Hematopoietic multipotent progenitor cell treated with erythropoietin and hydrocortisone succinate and interleukin-3 and kit ligand, for 8 days (in vitro differentiated cells): ENCODE results near the gene TPD52L1.

ENCODE experiments used
- DNase-seq: peaks from one replicate; pipeline ENCODE4 v3.0.0-alpha.2; 2015

The TPD52L1 gene

GRCh38 chr6:125215252-125215819 lies 61.8 kb downstream of the TPD52L1 start:
- no peak for DNase-seq

GRCh38 chr6:125216015-125216414 lies 62.4 kb downstream of the TPD52L1 start:
- DNase-seq = no peak

DNA sequence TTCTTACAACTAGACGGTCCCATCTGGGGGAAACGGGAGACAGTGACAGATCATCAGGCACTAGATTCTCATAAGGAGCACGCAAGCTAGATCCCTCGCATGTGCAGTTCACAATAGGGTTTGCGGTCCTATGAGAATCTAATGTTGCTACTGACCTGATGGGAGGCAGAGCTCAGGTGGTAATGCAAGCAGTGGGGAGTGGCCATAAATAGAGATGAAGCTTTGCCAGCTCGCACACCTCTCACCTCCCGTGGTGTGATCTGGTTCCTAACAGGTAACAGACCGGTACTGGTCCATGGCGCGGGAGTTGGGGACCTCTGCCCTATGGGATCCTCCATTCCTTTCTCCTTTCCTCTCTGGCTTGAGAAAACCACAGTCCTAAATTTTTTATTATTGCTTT lies 63.8 kb downstream of the TPD52L1 start:
- no peak for DNase-seq

DNA sequence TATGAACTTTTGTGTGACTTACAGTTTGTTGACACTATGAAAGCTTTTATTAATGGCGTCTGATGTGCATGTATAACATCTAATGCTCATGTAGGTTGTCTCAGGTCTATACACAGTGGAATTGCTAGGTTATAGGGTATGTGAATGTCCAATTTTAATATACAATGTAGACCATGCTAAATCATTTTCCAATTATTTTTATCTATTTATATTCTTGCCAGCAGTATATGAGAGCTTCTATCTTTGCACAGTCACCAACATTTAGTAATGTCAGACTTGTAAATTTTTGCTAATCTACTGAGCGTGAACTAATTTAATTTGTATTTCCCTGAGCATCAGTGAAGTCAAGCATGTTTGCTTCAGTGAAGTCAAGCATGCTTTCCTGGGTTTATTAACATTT lies 64.4 kb downstream of the TPD52L1 start:
- DNase-seq = no peak

DNA sequence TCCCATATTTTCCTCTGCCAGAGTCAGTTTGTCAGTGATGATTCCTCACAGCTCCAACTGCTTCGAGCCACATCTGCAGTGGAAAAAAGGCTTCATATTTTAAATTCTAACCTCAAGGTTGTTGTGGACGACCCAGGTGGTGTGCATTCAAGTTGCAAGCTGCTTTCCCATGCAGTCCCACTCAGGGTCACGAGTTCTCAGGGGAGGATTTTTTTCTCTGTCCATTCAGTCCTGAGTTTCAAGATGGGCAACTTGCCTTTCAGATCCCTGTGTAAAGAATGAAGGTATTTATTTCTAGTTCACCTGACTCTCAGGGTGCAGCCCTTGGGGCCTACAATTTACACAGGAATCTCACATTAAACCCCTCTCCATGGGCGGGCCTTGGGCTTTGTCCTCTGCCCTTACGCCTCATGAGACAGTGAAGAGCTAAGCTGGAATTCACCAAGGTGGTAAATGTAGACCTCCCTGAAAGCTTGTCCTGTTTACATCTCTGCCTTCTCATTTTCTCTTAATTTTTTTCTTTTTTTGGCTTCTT lies 65.9 kb downstream of the TPD52L1 start:
- DNase-seq = no peak

- DNase-seq = no peak
These were observed 67.1 kb downstream of the TPD52L1 start for GRCh38 chr6:125220712-125221111.

DNA sequence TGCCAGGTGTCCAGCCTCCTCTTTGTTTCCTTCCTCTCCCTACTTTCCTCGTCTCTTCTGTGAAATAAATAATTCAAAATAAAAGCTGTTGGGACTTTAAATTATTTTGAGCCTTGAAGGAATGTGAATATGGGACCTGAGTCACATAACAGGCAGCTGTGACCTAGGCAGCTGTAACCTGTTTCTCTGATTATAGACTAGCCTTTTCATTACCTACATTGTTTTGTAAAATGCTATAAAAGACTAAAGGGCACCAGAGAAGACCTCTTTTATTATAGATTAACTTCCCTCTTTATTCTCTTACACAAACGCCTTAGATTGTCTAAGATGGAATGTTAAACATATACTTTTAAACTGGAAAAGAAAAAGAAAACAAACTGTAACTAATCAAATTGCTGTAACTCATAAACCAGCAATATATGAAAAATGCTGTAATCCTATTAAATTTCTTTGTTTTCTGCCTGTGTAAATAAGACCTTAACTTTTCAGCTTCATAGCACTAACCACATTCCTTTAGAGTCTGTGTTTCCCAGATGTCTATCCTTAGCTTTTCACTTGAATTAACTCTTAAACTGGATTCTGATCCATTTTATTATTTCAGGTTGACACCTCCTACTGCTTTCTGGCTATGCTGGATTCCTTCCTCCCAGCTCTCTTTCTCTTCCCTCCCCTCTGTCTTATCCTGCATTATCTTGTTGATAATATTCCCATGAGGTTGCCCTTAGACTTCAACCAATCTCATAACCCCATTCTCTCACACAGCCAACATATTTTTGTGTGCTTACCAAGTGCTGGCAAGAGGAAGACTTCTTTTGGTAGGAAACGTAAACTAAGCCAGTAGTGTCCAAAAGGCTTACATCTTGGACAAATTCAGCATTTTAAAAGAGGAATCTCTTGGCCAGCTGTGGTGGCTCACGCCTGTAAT lies 69.2 kb downstream of the TPD52L1 start:
- no peak for DNase-seq

DNA sequence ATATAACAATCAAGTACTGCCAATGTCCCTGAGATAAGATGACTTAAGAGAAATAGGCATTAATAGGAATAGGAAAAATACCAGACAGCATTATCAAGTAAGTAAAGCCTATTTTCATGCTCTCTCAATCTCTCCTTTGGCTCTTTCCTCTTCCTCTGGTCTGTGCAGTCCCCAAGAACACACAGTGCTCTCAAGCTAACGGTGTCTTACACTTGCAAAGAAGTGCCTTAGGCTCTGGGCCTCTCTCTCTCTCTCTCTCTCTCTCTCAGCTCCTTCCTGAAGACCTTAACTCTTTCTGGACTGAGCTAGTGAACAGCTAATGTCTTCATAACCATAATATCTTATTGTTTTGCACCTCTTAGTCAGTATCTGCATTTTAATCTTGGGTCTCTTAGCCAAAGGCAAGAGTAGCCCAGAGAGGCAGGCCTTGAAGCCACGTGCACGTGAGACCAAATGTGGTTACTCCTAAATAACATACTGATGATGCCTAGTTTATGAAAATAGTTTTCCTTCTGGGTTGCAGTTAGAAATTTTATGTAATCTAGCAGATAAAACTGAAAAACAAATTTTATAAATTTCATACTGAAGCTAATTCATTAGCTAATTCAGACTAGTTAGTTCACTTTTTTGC lies 70.8 kb downstream of the TPD52L1 start:
- no peak for DNase-seq

DNA sequence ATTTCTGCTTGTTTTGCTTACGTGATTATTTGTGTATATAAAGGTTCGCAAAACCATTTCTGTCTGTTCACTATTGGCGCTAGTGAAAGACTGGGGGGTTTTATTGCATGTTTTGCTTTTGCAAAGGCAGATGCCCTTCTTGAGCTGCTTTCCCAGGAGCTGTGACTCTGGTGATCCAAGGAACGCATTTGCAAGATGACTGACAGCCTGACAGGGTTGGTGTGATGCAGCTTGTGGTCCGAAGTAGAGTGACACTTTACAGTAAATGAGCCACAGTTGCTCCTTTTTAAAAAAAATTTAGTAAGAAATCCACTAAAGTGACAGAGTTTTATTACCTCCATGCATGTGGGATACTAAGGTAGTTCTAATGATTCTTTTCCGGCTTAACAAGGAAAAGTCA lies 73.7 kb downstream of the TPD52L1 start:
- DNase-seq = no peak

DNA sequence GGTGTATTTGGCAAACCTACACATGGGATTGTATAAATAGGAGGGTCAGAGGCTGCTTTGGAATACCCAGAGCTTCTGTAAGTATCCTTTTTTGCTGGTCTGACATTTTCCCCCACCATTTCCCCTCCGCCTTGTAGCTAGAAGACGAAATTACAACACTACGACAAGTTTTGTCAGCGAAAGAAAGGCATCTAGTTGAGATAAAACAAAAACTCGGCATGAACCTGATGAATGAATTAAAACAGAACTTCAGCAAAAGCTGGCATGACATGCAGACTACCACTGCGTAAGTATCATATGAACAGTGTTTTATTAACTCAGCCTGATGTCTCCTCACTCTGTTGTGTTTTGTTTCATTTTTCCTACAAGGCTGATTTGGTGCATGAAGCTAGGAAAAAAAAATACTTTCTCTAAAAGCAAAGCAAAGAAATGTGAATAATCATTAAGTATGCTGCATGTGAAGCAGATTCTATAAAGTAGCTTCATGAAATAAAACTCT lies 75.5 kb downstream of the TPD52L1 start:
- no peak for DNase-seq

GRCh38 chr6:125230674-125231073 lies 77.1 kb downstream of the TPD52L1 start:
- no peak for DNase-seq

GRCh38 chr6:125231133-125231532 lies 77.6 kb downstream of the TPD52L1 start:
- DNase-seq = no peak

DNA sequence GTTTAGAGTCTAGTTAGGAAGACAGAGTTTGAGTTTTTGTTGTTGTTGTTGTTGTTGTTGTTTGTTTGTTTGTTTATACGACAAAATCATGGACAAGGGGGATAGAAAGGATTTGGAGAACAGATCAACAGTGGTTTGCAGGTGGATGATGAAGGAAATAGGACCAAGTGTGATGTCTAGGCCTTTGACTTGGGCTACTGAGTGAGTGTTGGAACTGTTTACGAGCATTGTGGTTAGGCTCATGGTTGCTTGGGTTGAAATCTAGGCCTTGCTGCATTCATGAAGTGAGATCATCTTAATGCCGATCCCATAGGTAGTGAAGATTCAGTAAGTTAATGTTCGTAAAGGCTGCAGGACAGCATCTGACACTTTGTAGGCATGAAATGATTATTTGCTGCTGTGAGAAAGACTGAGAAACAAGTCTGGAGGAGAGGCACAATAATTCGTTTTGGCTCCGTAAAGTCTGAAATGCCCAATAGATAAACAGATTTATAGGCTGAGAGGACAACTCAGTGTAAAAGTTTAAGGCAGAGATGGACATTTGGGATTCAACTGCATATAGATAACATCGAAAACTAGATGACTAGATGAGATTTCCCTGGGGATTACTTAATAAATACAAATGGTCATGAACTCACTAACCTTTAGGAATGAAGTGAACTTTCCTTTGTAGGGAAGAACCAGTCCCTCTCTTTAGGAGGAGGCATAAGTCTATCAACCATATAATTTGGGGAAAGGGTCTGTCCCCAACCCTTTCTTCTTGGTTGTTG lies 78.2 kb downstream of the TPD52L1 start:
- DNase-seq = no peak

DNA sequence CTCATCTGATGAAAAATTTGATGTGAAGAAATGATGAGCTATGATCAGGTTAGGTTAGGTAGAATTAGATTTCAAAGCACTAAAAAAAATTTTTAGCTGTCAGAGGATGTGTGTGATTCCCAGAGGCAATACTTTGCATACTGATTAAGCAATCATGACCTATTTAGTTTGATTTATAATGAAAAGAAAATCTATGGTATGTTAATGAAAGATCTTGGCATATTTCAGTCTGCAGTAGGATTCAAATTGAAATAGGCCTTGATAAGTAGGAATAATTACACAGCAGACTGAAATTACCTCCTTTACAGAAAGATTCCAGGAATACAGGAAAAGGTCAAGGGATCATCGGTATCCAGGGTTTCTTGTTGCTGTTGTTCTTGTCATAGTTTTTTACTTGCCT lies 78.9 kb downstream of the TPD52L1 start:
- DNase-seq = no peak

GRCh38 chr6:125233202-125233601 lies 79.6 kb downstream of the TPD52L1 start:
- no peak for DNase-seq

DNA sequence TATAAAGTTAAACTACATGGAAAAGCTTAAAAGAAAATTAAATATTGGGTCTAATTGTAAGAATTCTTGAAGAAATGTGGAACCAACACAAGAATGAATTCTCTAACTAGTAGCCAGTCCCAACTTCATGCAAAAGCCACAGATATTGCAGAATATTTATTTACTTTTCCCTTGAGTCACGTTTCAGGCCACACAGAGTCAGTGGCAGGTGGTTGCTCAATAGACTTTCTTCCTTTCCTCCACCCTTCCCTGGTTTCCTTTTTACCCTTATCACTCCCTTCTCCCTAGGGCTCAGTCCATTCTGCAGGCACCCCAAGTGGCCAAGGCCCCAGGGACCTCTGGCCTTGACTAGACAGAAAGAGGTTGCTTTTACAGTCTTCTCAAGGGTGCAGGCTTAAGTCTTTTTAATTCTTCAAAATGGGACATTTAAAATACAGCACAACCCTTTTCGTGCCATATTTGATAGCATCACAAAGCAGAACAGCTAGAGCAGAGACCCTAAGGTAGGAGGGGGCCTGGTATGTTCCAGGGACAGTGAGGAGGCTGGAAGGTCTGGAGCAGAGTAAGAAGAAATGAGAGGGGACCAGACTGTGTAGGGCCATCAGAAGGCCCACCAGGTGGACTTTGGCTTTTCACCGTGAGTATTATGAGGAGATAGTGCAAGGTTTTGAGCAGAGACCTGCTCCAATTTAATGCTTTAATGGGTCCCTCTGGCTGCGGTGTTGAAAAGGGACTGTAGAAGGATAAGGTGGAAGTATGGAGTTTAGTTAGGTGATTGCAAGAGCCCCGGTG lies 83.2 kb downstream of the TPD52L1 start:
- DNase-seq = no peak

- DNase-seq = no peak
These were observed 84.2 kb downstream of the TPD52L1 start for GRCh38 chr6:125237764-125238163.

DNA sequence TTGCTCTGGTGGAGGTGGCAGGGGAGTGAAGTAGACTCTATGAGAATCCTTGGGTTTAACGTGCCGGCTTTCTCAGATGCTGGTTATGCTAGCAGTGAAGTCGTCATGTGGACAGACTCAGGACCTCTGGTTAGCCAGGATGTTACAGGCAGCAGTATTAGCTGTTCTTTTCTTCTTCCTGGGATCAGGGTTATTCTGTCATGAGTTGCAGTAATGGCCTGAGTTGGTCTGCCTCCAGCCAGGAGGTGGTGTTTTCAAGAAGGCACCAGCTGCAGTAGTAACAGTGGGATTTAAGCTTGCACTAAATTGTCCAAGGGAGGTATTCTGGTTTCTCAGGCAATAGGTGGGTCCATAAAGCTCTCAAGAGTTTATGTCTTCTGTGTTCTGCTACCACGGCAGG lies 91.5 kb downstream of the TPD52L1 start:
- DNase-seq = no peak

DNA sequence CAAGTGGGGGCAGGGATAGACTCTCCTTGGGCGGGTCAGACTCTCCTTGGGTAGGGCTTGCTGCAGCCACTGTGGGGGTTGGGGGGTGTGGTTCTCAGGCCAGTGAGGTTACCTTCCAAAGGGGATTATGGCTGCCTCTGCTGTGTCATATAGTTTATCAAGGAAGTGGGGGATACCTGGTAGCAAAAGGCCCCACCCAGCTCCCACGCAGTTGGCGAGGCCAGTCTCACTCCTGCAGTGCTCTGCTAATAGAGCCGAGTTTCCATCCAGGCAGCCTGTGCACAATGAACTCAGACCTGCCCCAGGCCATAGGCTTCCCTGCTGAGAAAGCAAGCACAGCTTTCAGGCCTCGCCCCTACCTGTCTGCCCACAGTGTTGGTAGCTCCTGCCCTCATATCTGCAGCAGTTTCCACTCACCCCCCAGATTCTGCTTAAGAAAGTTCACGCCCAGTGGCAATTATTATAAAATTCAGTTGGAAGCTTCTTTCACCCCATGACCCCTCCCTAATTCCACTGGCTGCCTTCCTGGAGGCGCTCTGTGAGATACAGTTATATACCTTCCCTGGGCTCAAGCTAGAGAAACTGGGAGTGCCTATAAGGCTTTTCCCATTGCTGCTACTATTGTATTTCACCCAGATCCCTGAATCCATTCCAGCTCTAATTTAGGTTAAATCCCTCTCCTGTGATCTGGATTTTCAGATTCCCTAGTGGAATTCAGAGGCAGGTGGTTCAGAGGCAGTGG lies 92.1 kb downstream of the TPD52L1 start:
- DNase-seq = no peak

DNA sequence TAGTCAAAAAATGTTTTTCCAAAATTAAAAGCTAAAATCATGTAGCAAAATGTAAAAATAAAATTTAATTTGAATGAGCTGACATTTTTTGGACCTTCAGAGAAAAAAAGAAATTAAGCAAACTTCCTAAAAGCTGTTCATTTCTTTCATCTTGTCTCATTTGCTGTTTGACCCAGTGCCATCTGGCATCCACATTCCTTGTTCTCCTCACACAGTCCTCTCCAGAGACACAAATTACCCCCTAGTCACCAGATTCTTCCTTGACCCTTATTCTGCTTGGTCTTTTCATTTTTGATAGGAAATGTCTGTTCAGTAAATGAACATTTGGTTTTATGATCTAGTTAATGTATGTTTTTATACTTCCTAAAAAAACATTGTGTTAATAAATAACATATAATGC lies 93.0 kb downstream of the TPD52L1 start:
- no peak for DNase-seq

DNA sequence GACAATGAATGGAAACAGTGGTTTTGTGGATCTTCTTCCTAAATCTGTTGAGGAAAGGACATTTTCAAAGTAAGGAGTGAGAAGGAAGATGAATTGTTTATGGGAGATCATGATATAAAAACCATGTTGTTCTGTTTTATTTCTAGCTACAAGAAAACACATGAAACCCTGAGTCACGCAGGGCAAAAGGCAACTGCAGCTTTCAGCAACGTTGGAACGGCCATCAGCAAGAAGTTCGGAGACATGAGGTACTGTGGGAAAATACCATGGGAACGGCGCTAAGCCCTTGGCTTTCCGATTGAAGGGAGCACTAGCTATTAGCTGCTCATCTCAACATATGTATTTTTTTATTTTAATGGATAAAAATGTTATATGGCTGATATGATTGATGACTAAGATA lies 94.6 kb downstream of the TPD52L1 start:
- DNase-seq = no peak
